Activated CD8-positive, alpha-beta T cell treated with anti-CD3 and anti-CD28 coated beads for 36 hours (primary cell): Measurements from ENCODE around the gene ACSM3. TPM values are rescaled to one million over a fixed set of nuclear protein-coding genes. Genes with fewer than 3 reads are reported as not detected.
"Not testable (repeated sequence)": the region's sequence is repeated elsewhere in the genome, so short reads cannot be mapped to it uniquely, and the experiment has no call there.

ENCODE experiments used
- ATAC-seq: fragments of 200-7000 bp; cut with Tn5 transposase; one replicate; pipeline ENCODE4 v1.10.0; 2021; ENCODE audit warnings: mild to moderate bottlenecking, moderate library complexity
- CTCF ChIA-PET: fragments of 350-600 bp; sonication (Branson Sonifier 250); formaldehyde crosslinking; loops from one replicate; lab custom pipeline; 2021; ENCODE audit warnings: antibody characterized with exemption; lab: Charles Lee
- POLR2A ChIA-PET: fragments of 350-600 bp; sonication (Branson Sonifier 250); formaldehyde crosslinking; loops from one replicate; lab custom pipeline; 2021; ENCODE audit warnings: antibody characterized with exemption; lab: Charles Lee
- DNase-seq: peaks from one replicate; pipeline ENCODE4 v3.0.0-alpha.2; 2020
- H3K27ac Mint-ChIP-seq: one replicate; pipeline ENCODE4 v1.8.0; 2021; ENCODE audit warnings: mild to moderate bottlenecking, mixed read lengths
- H3K27me3 Mint-ChIP-seq: one replicate; pipeline ENCODE4 v1.8.0; 2021; ENCODE audit warnings: mixed read lengths
- H3K36me3 Mint-ChIP-seq: one replicate; pipeline ENCODE4 v1.8.0; 2021; ENCODE audit warnings: low read depth, mixed read lengths
- H3K4me1 Mint-ChIP-seq: one replicate; pipeline ENCODE4 v1.8.0; 2021; ENCODE audit warnings: low read depth, mixed read lengths
- H3K4me3 Mint-ChIP-seq: one replicate; pipeline ENCODE4 v1.8.0; 2021; ENCODE audit warnings: mild to moderate bottlenecking, moderate library complexity, mixed read lengths
- H3K9me3 Mint-ChIP-seq: one replicate; pipeline ENCODE4 v1.8.0; 2021; ENCODE audit warnings: mixed read lengths
- CTCF ChIP-seq: fragments of 200-600 bp; IDR thresholded peaks from one replicate; pipeline ENCODE4 v1.8.0; 2022; ENCODE audit warnings: antibody characterized with exemption, mild to moderate bottlenecking
- intact Hi-C: fragments of 100-400 bp; cut with micrococcal nuclease; formaldehyde crosslinking; loops from one replicate; pipeline ENCODE4 v1.10.0; 2022
- total RNA-seq, 2 experiments: library from RNA; stranded (reverse); gene quantifications; one replicate each; pipeline ENCODE4 v1.2.3, GENCODE V29; 2021

Gene ACSM3
- total RNA-seq, 2 experiments from 2014 or later, result 16.1 to 16.6 TPM

- DNase-seq, result no peak
- Mint-ChIP-seq H3K36me3 (peaks cover 15% of the 10 kb centered on the region), H3K4me3 (no peak overlapping the region), H3K27me3 (no peaks in the 10 kb centered on the region), H3K4me1 (peaks cover 21% of the 10 kb centered on the region), H3K27ac (no peak overlapping the region), H3K9me3 (no peaks in the 10 kb centered on the region)
- intact Hi-C loops, result no loop called here
- ChIA-PET CTCF (no interaction called here), POLR2A (no interaction called here)
- TF ChIP-seq CTCF, result no peak
- no peak for ATAC-seq
Observed at GRCh38 chr16:20803192-20803560, 39.4 kb downstream of the ACSM3 start.

- DNase-seq (no peak), ATAC-seq (no peak)
- intact Hi-C loops, result no loop called here
- TF ChIP-seq CTCF, result no peak
- Mint-ChIP-seq H3K27ac (no peak overlapping the region), H3K9me3 (no peaks in the 10 kb centered on the region), H3K4me1 (peaks cover 18% of the 10 kb centered on the region), H3K4me3 (no peak overlapping the region), H3K27me3 (no peaks in the 10 kb centered on the region), H3K36me3 (peaks cover 15% of the 10 kb centered on the region)
- ChIA-PET CTCF (interaction anchor here (1.1 kb wide), 2 partner anchors 9 to 11 kb away, joined by 3 to 4 read pairs; no protein-coding TSS in a partner anchor), POLR2A (no interaction called here)
Observed at GRCh38 chr16:20803561-20804214, 39.9 kb downstream of the ACSM3 start.

- H3K27me3 Mint-ChIP-seq, H3K9me3 Mint-ChIP-seq, ATAC-seq, H3K36me3 Mint-ChIP-seq, intact Hi-C loops, DNase-seq: not testable (repeated sequence)
- POLR2A ChIA-PET, result interaction anchor here (0.8 to 2.2 kb wide), 7 partner anchors 9 to 95 kb away, joined by 3 to 13 read pairs (median 4); partner anchors contain the start of genes ACSM3, DCUN1D3 and LYRM1
- H3K4me3 Mint-ChIP-seq, result peak overlapping the region; percentile 99
- CTCF ChIA-PET, result interaction anchor here (1.0 to 2.0 kb wide), 4 partner anchors 29 to 65 kb away, joined by 3 to 7 read pairs (median 5); no protein-coding TSS in a partner anchor
- peak overlapping the region; percentile 98 for H3K27ac Mint-ChIP-seq
- H3K4me1 Mint-ChIP-seq, result peaks cover 13% of the 10 kb centered on the region
Observed at GRCh38 chr16:20805684-20806167, 41.9 kb downstream of the ACSM3 start.

- peak; percentile 81 for DNase-seq
- POLR2A ChIA-PET, result interaction anchor here (0.8 to 2.2 kb wide), 10 partner anchors 9 to 94 kb away, joined by 3 to 13 read pairs (median 4); partner anchors contain the start of genes ACSM3, DCUN1D3 and LYRM1
- Mint-ChIP-seq H3K9me3 (no peaks in the 10 kb centered on the region), H3K36me3 (peaks cover 6% of the 10 kb centered on the region), H3K4me3 (peak within 1 kb of the TSS; percentile 99), H3K27me3 (no peaks in the 10 kb centered on the region), H3K27ac (peak within 1 kb of the TSS; percentile 98), H3K4me1 (peaks cover 13% of the 10 kb centered on the region)
- CTCF ChIA-PET, result interaction anchor here (0.7 to 2.0 kb wide), 9 partner anchors 8 to 193 kb away, joined by 3 to 7 read pairs (median 3); no protein-coding TSS in a partner anchor
- intact Hi-C loops, result no loop called here
- peak; percentile 87 for ATAC-seq
- no peak for TF ChIP-seq CTCF
Observed at GRCh38 chr16:20806168-20807050, 42.6 kb downstream of the ACSM3 start, which contains the start of the genes ERI2 and REXO5. Gene ERI2 (minus strand): TSS chr16:20806472. CDS start chr16:20806430, 42 bp downstream. Gene REXO5 (plus strand): TSS chr16:20806527. CDS start chr16:20806954, 427 bp downstream.

- intact Hi-C loops, result no loop called here
- CTCF ChIA-PET, result interaction anchor here (0.6 to 1.3 kb wide), 2 partner anchors 23 to 192 kb away, joined by 3 read pairs; no protein-coding TSS in a partner anchor
- peak overlapping the region; percentile 99 for H3K4me3 Mint-ChIP-seq
- no peak for TF ChIP-seq CTCF
- peaks cover 6% of the 10 kb centered on the region for H3K36me3 Mint-ChIP-seq
- DNase-seq, result no peak
- no peaks in the 10 kb centered on the region for H3K9me3 Mint-ChIP-seq
- H3K4me1 Mint-ChIP-seq, result peaks cover 13% of the 10 kb centered on the region
- POLR2A ChIA-PET, result interaction anchor here (0.9 to 2.2 kb wide), 2 partner anchors 10 to 44 kb away, joined by 3 to 13 read pairs; partner anchors contain the start of gene ACSM3
- no peaks in the 10 kb centered on the region for H3K27me3 Mint-ChIP-seq
- ATAC-seq, result no peak
- H3K27ac Mint-ChIP-seq, result peak overlapping the region; percentile 98
Observed at GRCh38 chr16:20807862-20808261, 44.0 kb downstream of the ACSM3 start.
